ENCODE results near the gene PIGU.

The PIGU gene

GRCh38 chr20:34557936-34558319, 119.0 kb downstream of the PIGU start:
- no peak for DNase-seq (ENCODE audit: low spot score)

DNA sequence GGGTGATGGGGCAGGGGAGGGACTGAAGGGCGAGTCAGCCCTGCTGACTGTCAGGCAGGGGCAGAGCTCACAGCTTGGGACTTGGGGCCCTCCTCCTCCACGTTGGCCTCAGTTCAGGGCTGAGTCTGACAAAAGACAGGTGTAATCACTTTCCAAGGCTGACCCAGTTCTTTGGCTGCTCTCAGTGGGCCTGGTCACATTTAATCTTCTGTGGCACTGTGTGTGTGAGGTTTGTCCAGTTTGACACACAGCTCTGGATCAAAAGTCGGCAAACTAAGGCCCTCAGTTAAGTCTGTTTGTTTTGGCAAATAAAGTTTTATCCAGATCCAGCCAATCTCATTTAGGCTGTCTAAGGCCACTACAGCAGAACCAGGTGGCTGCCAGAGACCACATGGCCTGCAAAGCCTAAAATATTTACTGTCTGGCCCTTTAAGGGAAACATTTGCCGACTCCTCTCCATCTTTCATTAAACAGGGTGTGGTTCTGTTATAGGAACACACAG, 123.5 kb downstream of the PIGU start:
- no peak for DNase-seq (ENCODE audit: low spot score)

DNA sequence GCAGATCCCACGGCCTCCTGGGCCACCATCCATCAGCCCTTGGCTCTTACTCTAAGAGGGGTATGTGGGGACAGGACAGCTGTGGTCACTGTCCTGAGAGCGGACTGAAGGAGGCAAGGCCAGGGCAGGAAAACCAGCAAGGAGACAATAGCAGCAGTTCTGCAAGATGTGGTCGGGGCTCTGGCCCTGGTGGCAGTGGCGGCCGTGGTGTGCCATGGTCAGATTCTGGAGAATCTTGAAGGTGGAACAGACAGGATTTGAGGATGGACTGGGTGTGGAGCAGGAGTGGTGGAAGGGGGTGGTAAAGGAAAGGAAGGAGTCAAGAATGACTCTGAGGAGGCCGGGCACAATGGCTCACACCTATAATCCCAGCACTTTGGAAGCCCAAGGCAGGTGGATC, 124.3 kb downstream of the PIGU start:
- DNase-seq (ENCODE audit: low spot score) = no peak

DNA sequence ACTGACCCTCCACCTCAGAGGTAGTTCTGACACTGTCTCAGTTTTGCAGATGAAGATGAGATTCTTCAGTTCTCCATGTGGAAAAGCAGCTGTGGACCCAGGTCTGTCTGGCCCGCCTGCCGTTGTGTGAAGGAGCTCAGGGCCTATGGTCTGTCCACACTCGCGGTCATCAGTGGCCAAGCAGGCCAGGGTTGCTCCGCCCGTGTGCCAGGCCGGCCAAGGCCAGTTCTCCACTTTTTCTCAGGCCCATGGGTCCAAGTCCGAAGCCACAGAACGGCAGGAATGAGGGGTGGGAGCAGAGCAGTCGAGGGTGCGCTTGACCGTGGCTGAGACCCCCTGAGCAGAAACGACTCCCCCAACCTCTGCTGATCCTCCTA, 127.0 kb downstream of the PIGU start:
- no peak for DNase-seq (ENCODE audit: low spot score)

DNA sequence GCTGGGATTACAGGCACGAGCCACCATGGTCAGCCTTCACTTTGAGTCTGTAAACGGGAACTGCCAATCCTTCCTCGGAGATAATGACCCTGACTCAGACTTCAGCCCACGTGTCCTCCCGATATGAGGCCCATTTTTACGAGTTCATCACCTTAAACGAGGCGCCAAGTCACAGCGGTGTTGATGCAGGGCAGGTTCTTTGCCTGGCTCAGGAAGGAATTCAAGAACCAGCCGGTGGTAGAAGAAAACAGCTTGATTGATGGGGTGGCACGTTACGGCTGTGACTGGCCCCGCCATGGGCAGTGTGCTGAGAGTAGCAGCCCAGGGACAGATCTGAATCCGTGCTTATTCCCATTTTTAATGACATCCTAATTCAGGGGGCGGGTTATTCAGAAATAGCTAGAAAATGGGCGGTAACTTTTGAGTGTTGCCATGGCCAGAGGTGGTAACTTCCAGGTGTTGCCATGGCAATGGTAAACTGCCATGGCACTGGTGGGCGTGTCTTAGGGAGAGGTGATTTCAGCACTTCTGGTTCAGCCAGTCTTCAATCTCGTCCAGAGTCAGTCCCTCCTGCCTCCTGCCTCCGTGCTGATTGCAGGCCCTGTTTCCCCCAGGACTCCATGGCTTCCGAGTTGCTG, 127.5 kb downstream of the PIGU start:
- DNase-seq (ENCODE audit: low spot score) = no peak

- DNase-seq (ENCODE audit: low spot score) = no peak
Observed at GRCh38 chr20:34547844-34548613, 128.9 kb downstream of the PIGU start.

DNA sequence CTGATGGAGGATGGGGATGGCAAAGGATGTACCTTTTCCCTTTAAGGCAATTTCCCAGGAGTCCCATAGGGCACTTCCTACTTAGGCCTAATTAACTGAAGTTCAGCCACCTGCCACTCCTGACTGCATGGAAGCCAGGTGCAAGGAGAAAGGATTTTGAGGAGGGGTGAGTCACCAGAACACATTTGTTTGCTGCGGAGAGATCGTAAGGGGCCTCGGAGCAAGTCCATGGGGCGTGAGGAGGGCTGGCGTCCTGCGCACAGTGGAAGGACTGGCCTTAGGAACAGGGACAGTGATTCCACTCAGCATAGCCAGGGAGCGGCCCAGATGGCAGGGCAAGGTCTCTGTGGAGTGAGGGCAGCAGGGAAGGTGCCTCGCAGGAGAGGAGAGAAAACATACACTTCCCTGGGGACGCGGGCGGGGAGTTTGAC, 130.1 kb downstream of the PIGU start:
- no peak for DNase-seq (ENCODE audit: low spot score)

- no peak for DNase-seq (ENCODE audit: low spot score)
Observed at GRCh38 chr20:34544109-34544796, 132.6 kb downstream of the PIGU start.

- no peak for DNase-seq (ENCODE audit: low spot score)
Observed at GRCh38 chr20:34543463-34544056, 133.3 kb downstream of the PIGU start.

DNA sequence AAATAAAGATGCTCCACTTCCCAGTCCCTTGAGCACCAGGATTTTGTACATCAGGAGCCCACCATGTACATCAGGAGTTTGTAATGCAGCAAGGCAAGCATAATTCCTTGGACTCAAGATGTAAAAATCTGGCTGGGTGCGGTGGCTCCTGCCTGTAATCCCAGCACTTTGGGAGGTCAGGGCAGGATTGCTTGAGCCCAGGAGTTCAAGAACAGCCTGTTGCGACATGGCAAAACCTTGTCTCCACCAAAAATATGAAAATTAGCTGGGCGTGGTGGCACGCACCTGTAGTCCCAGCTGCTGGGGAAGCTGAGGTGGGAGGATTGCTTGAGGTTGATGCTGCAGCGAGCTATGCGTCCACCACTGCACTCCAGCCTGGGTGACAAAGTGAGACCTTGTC, 134.5 kb downstream of the PIGU start:
- DNase-seq (ENCODE audit: low spot score) = no peak

GRCh38 chr20:34541917-34542316, 135.0 kb downstream of the PIGU start:
- DNase-seq (ENCODE audit: low spot score) = no peak

DNA sequence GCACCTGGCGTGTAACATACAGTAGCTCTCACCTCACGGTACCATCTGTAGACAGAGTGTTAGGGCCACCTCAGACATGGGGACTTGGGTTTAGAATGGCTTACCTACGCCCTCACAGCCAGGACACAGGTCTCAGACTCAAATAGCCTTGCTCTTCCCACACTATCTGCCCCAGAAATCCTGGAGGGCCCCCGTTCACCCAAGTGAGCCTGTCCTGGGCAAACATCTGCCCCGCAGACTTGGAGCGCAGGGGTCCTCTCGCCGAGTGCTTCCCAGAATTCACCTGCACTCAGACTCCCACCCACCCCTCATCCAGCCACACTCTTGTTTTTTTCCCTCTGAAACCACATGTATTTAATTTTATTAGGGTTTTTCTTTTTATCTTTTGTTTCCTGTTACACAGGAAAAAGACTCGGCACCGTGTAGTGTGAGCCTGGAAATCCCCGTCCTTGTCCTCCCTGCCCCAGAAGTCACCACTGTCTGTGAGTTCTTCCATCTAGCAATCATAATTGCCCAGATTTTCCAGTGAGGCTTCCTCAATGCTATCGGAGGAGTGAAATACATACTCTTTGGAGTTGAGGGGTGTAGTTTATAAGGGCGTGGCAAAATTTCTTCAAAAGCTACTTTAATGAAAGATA, 135.5 kb downstream of the PIGU start:
- DNase-seq (ENCODE audit: low spot score) = no peak

DNA sequence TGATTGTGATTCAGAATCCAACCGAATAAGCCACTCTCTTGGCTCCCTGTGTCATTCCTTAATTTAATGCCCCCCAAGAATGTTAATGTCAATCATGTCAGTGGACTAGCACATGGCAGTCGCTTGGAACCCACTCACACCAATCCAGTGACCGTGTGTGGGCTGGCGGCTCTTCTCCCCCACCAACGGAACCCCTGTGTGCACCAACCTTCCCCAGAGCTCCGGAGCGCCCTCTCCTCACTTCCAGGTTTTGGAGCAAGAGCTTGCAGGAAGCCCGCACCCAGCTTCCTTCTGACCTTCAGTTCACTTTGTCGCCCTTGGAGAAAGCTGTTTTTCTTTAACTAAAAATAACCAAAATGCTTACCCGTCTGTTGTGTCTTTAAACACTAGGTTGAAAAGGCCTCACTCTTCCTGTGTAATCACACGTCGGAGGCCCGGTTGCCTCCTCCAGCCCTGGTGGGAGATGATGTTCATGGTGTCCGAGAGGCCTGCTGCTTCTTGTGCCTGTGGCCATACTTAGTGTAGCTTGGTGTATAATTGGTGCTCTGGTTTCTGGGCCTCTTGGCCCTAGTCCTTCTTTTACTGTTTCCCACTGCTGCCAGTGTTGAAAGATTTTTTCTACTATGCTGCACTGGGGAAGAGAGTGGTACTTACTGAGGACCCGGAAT, 136.2 kb downstream of the PIGU start:
- no peak for DNase-seq (ENCODE audit: low spot score)

- DNase-seq (ENCODE audit: low spot score) = no peak
Observed at GRCh38 chr20:34539756-34540155, 137.1 kb downstream of the PIGU start.

- DNase-seq (ENCODE audit: low spot score) = no peak
Observed at GRCh38 chr20:34538671-34539123, 138.2 kb downstream of the PIGU start.

DNA sequence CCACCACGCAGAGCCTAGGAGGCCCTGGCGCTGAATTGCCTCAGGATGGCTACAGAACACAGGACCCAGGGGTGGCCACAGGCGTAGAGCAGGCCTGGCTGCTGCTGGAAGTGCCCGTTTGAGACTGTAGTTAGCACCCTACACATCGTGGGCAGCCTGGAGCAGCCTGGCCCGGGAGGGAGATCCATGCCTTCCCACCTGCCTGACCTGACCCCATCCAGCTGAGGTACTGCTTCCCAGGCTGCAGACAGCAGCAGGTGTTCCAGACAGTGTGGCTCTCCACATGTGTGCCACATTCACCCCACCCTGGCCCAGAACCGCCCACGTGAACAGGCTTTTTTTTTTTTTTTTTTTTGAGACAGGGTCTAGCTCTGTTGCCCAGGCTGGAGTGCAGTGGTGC, 139.2 kb downstream of the PIGU start:
- DNase-seq (ENCODE audit: low spot score) = no peak

- DNase-seq (ENCODE audit: low spot score) = peak; percentile 67
Observed at GRCh38 chr20:34536798-34537394, 140.0 kb downstream of the PIGU start.

DNA sequence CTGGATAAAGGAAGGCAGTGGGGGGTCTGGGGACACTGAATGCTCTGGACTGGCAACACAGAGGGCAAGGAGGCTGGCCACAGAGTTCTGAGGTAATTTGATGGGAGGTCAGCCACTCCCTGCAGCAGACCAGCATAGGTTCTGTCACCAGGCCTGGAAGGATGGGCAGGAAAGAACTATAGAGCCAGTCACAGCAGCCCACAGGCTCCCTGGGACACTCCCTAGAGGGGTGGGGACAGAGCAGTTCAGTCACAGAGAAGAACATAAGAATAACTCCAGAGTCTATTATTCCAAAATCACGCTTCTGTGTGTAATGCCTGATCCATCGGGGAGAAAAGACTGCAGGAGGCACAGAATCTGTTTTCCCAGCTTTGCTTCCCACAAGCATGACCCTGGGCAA, 141.0 kb downstream of the PIGU start:
- DNase-seq (ENCODE audit: low spot score) = no peak

DNA sequence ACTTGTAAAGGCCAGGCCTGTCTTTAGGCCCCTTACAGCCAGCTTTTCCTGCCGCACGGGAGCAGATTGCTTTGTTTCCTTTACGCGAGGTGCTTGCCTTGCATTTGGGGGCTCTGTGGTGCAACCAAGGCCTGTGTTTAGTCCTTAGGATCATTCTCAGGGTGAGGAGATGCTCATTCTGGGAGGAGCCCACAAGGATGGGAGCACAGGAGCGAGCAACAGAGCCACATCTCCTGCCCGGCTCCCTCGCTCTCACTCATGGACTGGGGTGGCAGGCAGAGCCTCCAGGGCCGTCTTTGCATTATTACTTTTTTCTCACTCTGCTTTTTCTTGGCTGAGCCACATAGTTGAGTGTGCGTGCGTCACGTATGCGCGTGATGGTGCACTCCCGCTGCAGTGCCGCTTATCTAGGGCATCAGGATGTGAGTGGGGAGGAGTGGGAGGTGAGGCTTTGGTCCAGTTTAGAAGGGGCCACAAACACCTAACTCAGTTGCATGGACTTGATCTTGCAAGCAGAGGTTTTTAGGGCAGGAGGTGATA, 141.5 kb downstream of the PIGU start:
- no peak for DNase-seq (ENCODE audit: low spot score)

DNA sequence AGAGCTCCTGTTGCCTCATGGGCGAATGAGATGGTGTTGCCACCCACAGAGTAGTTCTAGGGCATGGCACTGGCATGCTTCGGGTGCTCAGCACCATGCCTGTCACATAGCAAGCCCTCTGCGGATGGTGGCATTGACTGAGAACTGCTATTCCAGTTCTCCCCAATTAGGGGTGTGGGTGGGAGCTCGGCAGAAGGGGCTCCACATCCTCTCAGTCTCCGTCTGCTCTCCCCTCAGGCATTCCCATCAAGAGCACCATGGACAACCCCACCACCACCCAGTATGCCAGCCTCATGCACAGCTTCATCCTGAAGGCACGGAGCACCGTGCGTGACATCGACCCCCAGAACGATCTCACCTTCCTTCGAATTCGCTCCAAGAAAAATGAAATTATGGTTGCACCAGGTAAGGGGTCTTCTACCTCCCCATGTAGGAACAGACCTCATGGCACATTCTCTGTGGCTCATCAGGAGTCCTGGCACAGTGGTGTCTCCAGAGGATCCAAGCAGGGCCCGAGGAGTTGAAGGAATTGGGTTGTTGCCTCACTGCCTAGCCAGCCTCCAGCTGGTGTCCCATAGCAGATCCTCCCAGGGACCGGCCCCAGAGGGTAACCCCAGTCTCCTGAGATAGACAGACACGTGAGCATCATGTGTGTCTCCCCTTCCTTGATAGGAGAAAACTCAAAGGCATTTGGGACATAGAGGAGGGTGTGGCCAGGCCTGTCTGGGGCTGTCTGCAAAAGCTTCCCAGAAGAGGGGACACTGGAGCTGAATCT, 142.3 kb downstream of the PIGU start:
- DNase-seq (ENCODE audit: low spot score) = no peak
